CD4-positive, alpha-beta T cell (primary cell): ENCODE measurements around the gene SYNJ2BP. TPM values are rescaled to one million over a fixed set of nuclear protein-coding genes. Genes with fewer than 3 reads are reported as not detected.

Experiments used
- ATAC-seq: fragments of 200-7000 bp; cut with Tn5 transposase; one replicate; pipeline ENCODE4 v1.10.0; 2022; ENCODE audit warnings: mild to moderate bottlenecking; ENCODE audit not compliant: poor library complexity
- CTCF ChIA-PET: fragments of 350-600 bp; sonication (Branson Sonifier 250); formaldehyde crosslinking; loops from one replicate; lab custom pipeline; 2021; ENCODE audit warnings: antibody characterized with exemption, inconsistent platforms; lab: Charles Lee
- POLR2A ChIA-PET: fragments of 350-600 bp; sonication (Branson Sonifier 250); formaldehyde crosslinking; loops from one replicate; lab custom pipeline; 2021; ENCODE audit warnings: antibody characterized with exemption, inconsistent platforms; lab: Charles Lee
- DNase-seq, 14 experiments: peaks; one replicate each; pipeline ENCODE4 v3.0.0-alpha.2; 2013 to 2020; ENCODE audit warnings: mixed read lengths in 2 of 14
- H3K27ac ChIP-seq, 2 donors: one replicate each; pipeline versions ENCODE4 v1.5.1 to v1.7.0; 2013; ENCODE audit warnings: low read length in 2 of 2, low read depth in 1 of 2, mild to moderate bottlenecking in 1 of 2
- H3K27me3 ChIP-seq, 2 experiments: 1 replicate in 1 of 2; 2 replicates in 1 of 2; pipeline versions ENCODE4 v1.6.1 to v1.7.0; 2013; ENCODE audit warnings: low read length in 2 of 2, control low read depth in 1 of 2, mild to moderate bottlenecking in 1 of 2, moderate library complexity in 1 of 2; ENCODE audit not compliant: insufficient read depth in 2 of 2, control insufficient read depth in 1 of 2
- H3K36me3 ChIP-seq: one replicate; pipeline ENCODE4 v1.6.1; 2013; ENCODE audit warnings: low read length, control low read depth; ENCODE audit not compliant: insufficient read depth
- H3K4me1 ChIP-seq: one replicate; pipeline ENCODE4 v1.6.1; 2013; ENCODE audit warnings: low read length, control low read depth; ENCODE audit not compliant: insufficient read depth
- H3K4me3 ChIP-seq: one replicate; pipeline ENCODE4 v1.5.1; 2013; ENCODE audit warnings: mild to moderate bottlenecking, low read length, moderate library complexity
- H3K9me3 ChIP-seq, 2 experiments: 1 replicate in 1 of 2; 2 replicates in 1 of 2; pipeline versions ENCODE4 v1.6.1 to v1.7.0; 2013; ENCODE audit warnings: low read length in 2 of 2, mild to moderate bottlenecking in 2 of 2, control low read depth in 1 of 2, moderate library complexity in 1 of 2; ENCODE audit not compliant: control insufficient read depth in 1 of 2, insufficient read depth in 1 of 2
- H3K27ac Mint-ChIP-seq: one replicate; pipeline ENCODE4 v1.8.0; 2020; ENCODE audit warnings: mixed read lengths
- H3K27me3 Mint-ChIP-seq: one replicate; pipeline ENCODE4 v1.8.0; 2021; ENCODE audit warnings: mixed read lengths
- H3K36me3 Mint-ChIP-seq: one replicate; pipeline ENCODE4 v1.8.0; 2021; ENCODE audit warnings: low read depth, mixed read lengths
- H3K4me1 Mint-ChIP-seq: one replicate; pipeline ENCODE4 v1.8.0; 2021; ENCODE audit warnings: low read depth, mixed read lengths
- H3K4me3 Mint-ChIP-seq: one replicate; pipeline ENCODE4 v1.8.0; 2020; ENCODE audit warnings: mild to moderate bottlenecking, mixed read lengths
- H3K9me3 Mint-ChIP-seq: one replicate; pipeline ENCODE4 v1.8.0; 2020; ENCODE audit warnings: mixed read lengths
- CTCF ChIP-seq: fragments of 200-600 bp; IDR thresholded peaks from one replicate; pipeline ENCODE4 v1.8.0; 2022; ENCODE audit warnings: antibody characterized with exemption, mild to moderate bottlenecking
- intact Hi-C, 2 experiments: fragments of 100-400 bp; cut with DNase I in 1 of 2; cut with micrococcal nuclease in 1 of 2; formaldehyde crosslinking; loops; one replicate each; pipeline versions ENCODE4 v1.15.1 to v1.9.0; 2023 to 2025; cut with DNase I, micrococcal nuclease
- total RNA-seq, 174 experiments: library from RNA in 2 of 174; stranded (reverse) in 2 of 174; gene quantifications; one replicate each; pipeline ENCODE4 v1.2.3 and lab custom pipeline; 2021 to 2026

Gene SYNJ2BP
- total RNA-seq, 2 experiments from 2014 or later = 8.8 to 8.9 TPM

GRCh38 chr14:70378696-70379095 lies 38.2 kb downstream of the SYNJ2BP start:
- no peak for TF ChIP-seq CTCF
- H3K36me3 ChIP-seq = peaks cover 44% of the 10 kb centered on the region
- Mint-ChIP-seq H3K27ac (no peak overlapping the region), H3K4me1 (no peaks in the 10 kb centered on the region), H3K36me3 (peaks cover 41% of the 10 kb centered on the region), H3K9me3 (no peaks in the 10 kb centered on the region), H3K27me3 (no peaks in the 10 kb centered on the region), H3K4me3 (no peak overlapping the region)
- H3K27ac ChIP-seq = no peak overlapping the region
- ATAC-seq (no peak), DNase-seq (no peak)
- POLR2A ChIA-PET = no interaction called here
- intact Hi-C loops = no loop called here
- no peaks in the 10 kb centered on the region for H3K9me3 ChIP-seq
- CTCF ChIA-PET = no interaction called here
- no peaks in the 10 kb centered on the region for H3K4me1 ChIP-seq
- no peak overlapping the region for H3K4me3 ChIP-seq
- no peaks in the 10 kb centered on the region for H3K27me3 ChIP-seq

Other genes with a start within 250 kb of the SYNJ2BP start
- gene SLC8A3, start 228.1 kb downstream of the SYNJ2BP start, total RNA-seq = not detected
- 10 to 100 TPM; 11.7 to 13.3 TPM for gene COX16, start 57.4 kb downstream of the SYNJ2BP start, total RNA-seq
- not detected for gene ADAM21, start 35.1 kb upstream of the SYNJ2BP start, total RNA-seq
- gene ADAM20, start 117.9 kb upstream of the SYNJ2BP start, total RNA-seq = under 1 TPM; 0.14 to 0.22 TPM
- gene MED6, start 183.6 kb upstream of the SYNJ2BP start, total RNA-seq = 10 to 100 TPM; 90.2 to 97.2 TPM
- 1 to 10 TPM; 6.8 to 7.0 TPM for gene TTC9, start 224.8 kb upstream of the SYNJ2BP start, total RNA-seq